ENCODE measurements around the gene TEX52. TPM values are rescaled to one million over a fixed set of nuclear protein-coding genes. Genes with fewer than 3 reads are reported as not detected.
"Not testable (repeated sequence)": the region's sequence is repeated elsewhere in the genome, so short reads cannot be mapped to it uniquely, and the experiment has no call there.

Gene TEX52
- total RNA-seq, 1 donor = not detected

- DNase-seq (ENCODE audit: low read depth) = no peak
- TF ChIP-seq CTCF (IDR thresholded peaks at IDR 0.05; ENCODE audit: insufficient read depth, low read depth, low read length) = no peak
- no peak overlapping the region for H3K4me3 ChIP-seq (ENCODE audit: low read depth, low read length)
These were observed 7.4 kb upstream of the TEX52 start for GRCh38 chr12:2864198-2864597.

GRCh38 chr12:2863402-2863801, 6.6 kb upstream of the TEX52 start:
- H3K4me3 ChIP-seq (ENCODE audit: low read depth, low read length); DNase-seq (ENCODE audit: low read depth): not testable (repeated sequence)

GRCh38 chr12:2862876-2863275, 6.0 kb upstream of the TEX52 start:
- TF ChIP-seq CTCF (IDR thresholded peaks at IDR 0.05; ENCODE audit: insufficient read depth, low read depth, low read length) = no peak
- no peak for DNase-seq (ENCODE audit: low read depth)
- no peak overlapping the region for H3K4me3 ChIP-seq (ENCODE audit: low read depth, low read length)

GRCh38 chr12:2860170-2860569, 3.3 kb upstream of the TEX52 start:
- TF ChIP-seq CTCF (IDR thresholded peaks at IDR 0.05; ENCODE audit: insufficient read depth, low read depth, low read length) = no peak

GRCh38 chr12:2858944-2859421, 2.1 kb upstream of the TEX52 start:
- no peak for TF ChIP-seq CTCF (IDR thresholded peaks at IDR 0.05; ENCODE audit: insufficient read depth, low read depth, low read length)
- DNase-seq (ENCODE audit: low read depth) = peak; percentile 65
- no peak overlapping the region for H3K4me3 ChIP-seq (ENCODE audit: low read depth, low read length)

More at GRCh38 chr12:2860170-2860569, 3.3 kb upstream of the TEX52 start:
- no peak for DNase-seq (ENCODE audit: low read depth)
- no peak overlapping the region for H3K4me3 ChIP-seq (ENCODE audit: low read depth, low read length)

GRCh38 chr12:2858334-2858733, 1.5 kb upstream of the TEX52 start:
- no peak overlapping the region for H3K4me3 ChIP-seq (ENCODE audit: low read depth, low read length)
- no peak for DNase-seq (ENCODE audit: low read depth)
- TF ChIP-seq CTCF (IDR thresholded peaks at IDR 0.05; ENCODE audit: insufficient read depth, low read depth, low read length) = no peak

- H3K4me3 ChIP-seq (ENCODE audit: low read depth, low read length) = no peak overlapping the region
- no peak for TF ChIP-seq CTCF (IDR thresholded peaks at IDR 0.05; ENCODE audit: insufficient read depth, low read depth, low read length)
- no peak for DNase-seq (ENCODE audit: low read depth)
These were observed 737 bp upstream of the TEX52 start for GRCh38 chr12:2857576-2857975.

Data from fibroblast of villous mesenchyme (primary cell).